Activated T-cell treated with anti-CD3 and anti-CD28 coated beads, Interleukin-2, amount 50 U/mL, for 4 hours (primary cell): ENCODE measurements around the gene ANKRD13B. TPM values are rescaled to one million over a fixed set of nuclear protein-coding genes. Genes with fewer than 3 reads are reported as not detected.

Source experiments
- ATAC-seq, 2 donors: fragments of 200-7000 bp; cut with Tn5 transposase; one replicate each; pipeline ENCODE4 v1.10.0; 2021
- DNase-seq: peaks from one replicate; pipeline ENCODE4 v3.0.0-alpha.2; 2020
- H3K27me3 Mint-ChIP-seq: one replicate; pipeline ENCODE4 v1.8.0; 2021; ENCODE audit warnings: low read depth, mixed read lengths
- H3K36me3 Mint-ChIP-seq: one replicate; pipeline ENCODE4 v1.8.0; 2022; ENCODE audit warnings: mixed read lengths; ENCODE audit not compliant: insufficient read depth
- H3K4me1 Mint-ChIP-seq: one replicate; pipeline ENCODE4 v1.8.0; 2021; ENCODE audit warnings: low read depth, mixed read lengths
- H3K4me3 Mint-ChIP-seq: one replicate; pipeline ENCODE4 v1.8.0; 2021; ENCODE audit warnings: mild to moderate bottlenecking, moderate library complexity, mixed read lengths
- H3K9me3 Mint-ChIP-seq: one replicate; pipeline ENCODE4 v1.8.0; 2021; ENCODE audit warnings: mixed read lengths
- total RNA-seq, 3 donors: library from RNA; stranded (reverse); gene quantifications; one replicate each; pipeline ENCODE4 v1.2.1, GENCODE V29; 2021

Gene ANKRD13B
- total RNA-seq, 3 donors from 2014 or later, result 33.3 to 40.7 (median 40.4) TPM

- H3K9me3 Mint-ChIP-seq, result no peaks in the 10 kb centered on the region
- ATAC-seq, result no peak
- H3K27me3 Mint-ChIP-seq, result no peaks in the 10 kb centered on the region
- peaks cover 7% of the 10 kb centered on the region for H3K4me1 Mint-ChIP-seq
- H3K36me3 Mint-ChIP-seq, result peaks cover 14% of the 10 kb centered on the region
- H3K4me3 Mint-ChIP-seq, result no peak overlapping the region
- DNase-seq, result no peak
These were observed 18.8 kb upstream of the ANKRD13B start for GRCh38 chr17:29573871-29574731.

DNA sequence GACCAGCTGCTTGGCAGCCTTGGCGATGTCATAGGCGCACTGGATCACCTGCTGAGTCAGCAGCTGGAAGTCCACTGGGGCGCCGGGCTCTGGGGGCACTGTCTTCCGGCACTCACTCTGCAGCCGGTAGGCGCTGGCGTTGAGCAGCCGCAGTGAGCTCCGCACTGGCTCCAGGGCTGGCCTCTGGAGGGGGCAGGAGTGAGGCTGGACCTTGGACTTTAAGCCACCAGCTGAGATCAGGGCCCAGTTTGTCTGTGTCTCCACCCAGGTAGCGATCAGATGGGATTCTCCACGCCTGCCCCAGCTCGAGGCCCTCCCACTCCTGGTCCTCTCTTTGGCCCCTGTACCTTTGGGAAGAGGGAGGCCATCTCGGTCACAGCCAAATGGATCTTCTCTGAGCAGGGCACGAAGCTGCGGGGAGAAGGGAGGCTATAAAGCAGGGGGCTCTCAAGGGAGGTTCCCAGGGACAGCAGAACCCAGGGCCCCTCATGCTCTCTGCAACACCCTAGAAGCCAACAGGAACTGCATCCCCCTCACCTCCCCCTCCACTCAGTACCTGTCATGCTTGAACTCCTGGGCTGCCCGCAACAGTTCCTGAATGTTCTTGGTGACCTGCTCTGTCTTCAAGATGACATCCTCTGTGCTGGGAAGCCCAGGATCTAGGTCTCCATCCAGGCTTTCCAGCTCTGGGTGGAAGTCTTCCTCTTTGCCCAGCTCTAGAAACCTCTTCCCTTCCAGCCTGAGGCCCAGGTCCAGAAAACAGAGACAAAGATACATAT, 18.0 kb upstream of the ANKRD13B start:
- no peak overlapping the region for H3K4me3 Mint-ChIP-seq
- peaks cover 2% of the 10 kb centered on the region for H3K4me1 Mint-ChIP-seq
- peaks cover 18% of the 10 kb centered on the region for H3K36me3 Mint-ChIP-seq
- ATAC-seq (no peak), DNase-seq (peak; percentile 4)
- no peaks in the 10 kb centered on the region for H3K9me3 Mint-ChIP-seq
- no peaks in the 10 kb centered on the region for H3K27me3 Mint-ChIP-seq

GRCh38 chr17:29575511-29576213, 17.3 kb upstream of the ANKRD13B start:
- Mint-ChIP-seq H3K4me3 (no peak overlapping the region), H3K4me1 (peaks cover 4% of the 10 kb centered on the region), H3K9me3 (no peaks in the 10 kb centered on the region), H3K27me3 (no peaks in the 10 kb centered on the region), H3K36me3 (peaks cover 24% of the 10 kb centered on the region)
- ATAC-seq (no peak), DNase-seq (no peak)

- H3K4me1 Mint-ChIP-seq, result peaks cover 2% of the 10 kb centered on the region
- ATAC-seq, result no peak
- H3K4me3 Mint-ChIP-seq, result no peak overlapping the region
- peaks cover 24% of the 10 kb centered on the region for H3K36me3 Mint-ChIP-seq
- H3K27me3 Mint-ChIP-seq, result no peaks in the 10 kb centered on the region
- H3K9me3 Mint-ChIP-seq, result no peaks in the 10 kb centered on the region
- no peak for DNase-seq
These were observed 16.5 kb upstream of the ANKRD13B start for GRCh38 chr17:29576214-29577000.

DNA sequence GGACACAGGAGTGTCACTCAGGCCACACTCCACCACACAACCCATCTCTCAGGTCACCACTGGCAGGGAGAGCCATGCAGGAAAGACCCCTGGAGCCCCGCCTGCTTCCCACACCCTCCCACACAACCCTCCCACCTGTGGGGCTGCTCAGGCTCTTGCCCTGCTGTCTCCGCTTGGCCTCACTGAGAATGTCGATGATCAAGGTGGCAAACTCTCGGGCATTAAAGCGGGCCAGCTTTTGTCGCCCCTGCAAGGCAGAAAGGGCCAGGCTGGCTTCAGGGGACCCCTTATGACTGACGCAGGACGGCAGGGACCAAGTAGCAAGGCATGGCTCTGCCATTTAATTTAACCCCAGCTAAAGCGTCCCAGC, 15.9 kb upstream of the ANKRD13B start:
- Mint-ChIP-seq H3K36me3 (peaks cover 24% of the 10 kb centered on the region), H3K9me3 (no peaks in the 10 kb centered on the region), H3K27me3 (no peaks in the 10 kb centered on the region), H3K4me3 (no peak overlapping the region), H3K4me1 (peaks cover 2% of the 10 kb centered on the region)
- DNase-seq (no peak), ATAC-seq (no peak)

- H3K4me3 Mint-ChIP-seq, result no peak overlapping the region
- no peaks in the 10 kb centered on the region for H3K9me3 Mint-ChIP-seq
- DNase-seq (no peak), ATAC-seq (no peak)
- peaks cover 27% of the 10 kb centered on the region for H3K36me3 Mint-ChIP-seq
- peaks cover 2% of the 10 kb centered on the region for H3K4me1 Mint-ChIP-seq
- no peaks in the 10 kb centered on the region for H3K27me3 Mint-ChIP-seq
These were observed 15.3 kb upstream of the ANKRD13B start for GRCh38 chr17:29577385-29578211.

- DNase-seq (no peak), ATAC-seq (no peak)
- Mint-ChIP-seq H3K36me3 (peaks cover 27% of the 10 kb centered on the region), H3K9me3 (no peaks in the 10 kb centered on the region), H3K27me3 (no peaks in the 10 kb centered on the region), H3K4me3 (no peak overlapping the region), H3K4me1 (peaks cover 2% of the 10 kb centered on the region)
These were observed 14.1 kb upstream of the ANKRD13B start for GRCh38 chr17:29578626-29579485.

- Mint-ChIP-seq H3K36me3 (peaks cover 23% of the 10 kb centered on the region), H3K4me3 (no peak overlapping the region), H3K27me3 (no peaks in the 10 kb centered on the region), H3K9me3 (no peaks in the 10 kb centered on the region), H3K4me1 (peaks cover 10% of the 10 kb centered on the region)
- DNase-seq (peak; percentile 90), ATAC-seq (peak; percentile 97 to 99)
These were observed 12.8 kb upstream of the ANKRD13B start for GRCh38 chr17:29579866-29580771.

DNA sequence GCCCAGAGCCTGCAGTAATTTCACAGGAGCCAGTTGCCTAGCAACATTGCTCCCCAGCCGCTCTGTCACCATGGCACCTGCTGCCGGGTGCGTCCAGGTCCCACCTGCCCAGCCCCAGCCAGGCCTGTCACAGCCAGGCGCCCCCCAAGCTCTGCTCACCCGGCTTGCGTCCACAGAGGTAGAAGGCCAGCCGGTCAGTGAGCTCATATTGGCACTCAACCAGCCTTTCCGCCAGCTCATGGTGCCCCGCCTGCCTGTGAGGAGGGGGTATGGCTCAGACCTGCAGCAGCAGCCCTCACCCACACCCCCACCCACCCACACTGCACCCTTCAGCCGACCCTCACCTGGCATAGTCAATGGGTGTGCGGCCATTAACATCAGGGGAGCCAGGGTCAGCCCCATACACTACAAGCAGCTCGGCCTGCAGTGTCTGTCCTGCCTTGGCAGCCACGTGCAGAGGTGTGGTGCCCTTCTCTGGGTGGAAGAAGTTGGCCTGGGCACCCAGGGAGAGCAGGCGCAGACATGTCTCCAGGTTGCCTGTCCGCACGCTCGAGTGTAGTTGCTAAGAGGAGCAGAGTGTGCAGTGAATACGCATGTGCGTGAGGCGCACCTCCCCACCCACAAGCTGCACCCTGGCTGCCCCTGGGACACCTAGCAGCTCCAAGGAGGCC, 11.2 kb upstream of the ANKRD13B start:
- ATAC-seq, result no peak
- Mint-ChIP-seq H3K9me3 (no peaks in the 10 kb centered on the region), H3K36me3 (peaks cover 20% of the 10 kb centered on the region), H3K4me3 (no peak overlapping the region), H3K4me1 (peaks cover 22% of the 10 kb centered on the region), H3K27me3 (no peaks in the 10 kb centered on the region)
- DNase-seq, result peak; percentile 4

GRCh38 chr17:29582254-29582765, 10.6 kb upstream of the ANKRD13B start:
- DNase-seq, result no peak
- peaks cover 20% of the 10 kb centered on the region for H3K36me3 Mint-ChIP-seq
- H3K9me3 Mint-ChIP-seq, result no peaks in the 10 kb centered on the region
- no peaks in the 10 kb centered on the region for H3K27me3 Mint-ChIP-seq
- H3K4me3 Mint-ChIP-seq, result no peak overlapping the region
- no peak for ATAC-seq
- peaks cover 27% of the 10 kb centered on the region for H3K4me1 Mint-ChIP-seq

GRCh38 chr17:29582772-29583171, 10.2 kb upstream of the ANKRD13B start:
- Mint-ChIP-seq H3K9me3 (no peaks in the 10 kb centered on the region), H3K27me3 (no peaks in the 10 kb centered on the region), H3K4me3 (no peak overlapping the region), H3K4me1 (peaks cover 31% of the 10 kb centered on the region), H3K36me3 (peaks cover 20% of the 10 kb centered on the region)
- DNase-seq (no peak), ATAC-seq (no peak)
